ENCODE results near the gene TOMM34. TPM values are rescaled to one million over a fixed set of nuclear protein-coding genes. Genes with fewer than 3 reads are reported as not detected.

Gene TOMM34
- total and polyA plus RNA-seq, 9 of the 15 experiments (the other 6 are each of a cell fraction or from before 2014, with no cell fraction given), result 18.1 to 69.4 (median 41.7) TPM

GRCh38 chr20:44963325-44964215, 3.4 kb upstream of the TOMM34 start (continued):
- TF ChIP-seq ZBTB40 (IDR thresholded peaks at IDR 0.05) (peak; percentile 76), ZBTB40 (CRISPR knock-in tag; IDR thresholded peaks at IDR 0.05) (no peak), MAFG (tag; conservative IDR thresholded peaks at IDR 0.05) (no peak), IFI16 (CRISPR knock-in tag; IDR thresholded peaks at IDR 0.05) (no peak), PTRF (tag; IDR thresholded peaks at IDR 0.05) (no peak), PKNOX1 (IDR thresholded peaks at IDR 0.05) (peak; percentile 82)
